Tibial nerve (tissue), 4 donors: ENCODE results near the gene PLSCR2.

Experiments used
- CTCF ChIP-seq, 5 experiments: fragments of 200-600 bp in 3 of 5; fragments of 450-650 bp in 2 of 5; sonication (generic) in 3 of 5; IDR thresholded peaks; one replicate each; pipeline ENCODE4 v1.5.1; 2016 to 2019; ENCODE audit warnings: antibody characterized with exemption in 5 of 5, mild to moderate bottlenecking in 3 of 5, moderate library complexity in 2 of 5
- EP300 ChIP-seq, 2 donors: sonication (generic); formaldehyde crosslinking; IDR thresholded peaks; one replicate each; pipeline ENCODE4 v1.6.1; 2017; ENCODE audit warnings: antibody characterized with exemption in 2 of 2, mild to moderate bottlenecking in 1 of 2
- POLR2A ChIP-seq, 2 donors: fragments of 450-650 bp; IDR thresholded peaks; one replicate each; pipeline ENCODE4 v1.6.1; 2017; ENCODE audit warnings: antibody characterized with exemption in 2 of 2, mild to moderate bottlenecking in 2 of 2, moderate library complexity in 2 of 2

- TF ChIP-seq CTCF (IDR thresholded peaks at IDR 0.05): no peak
- TF ChIP-seq POLR2A (IDR thresholded peaks at IDR 0.05): no peak
- TF ChIP-seq EP300 (IDR thresholded peaks at IDR 0.05): no peak
Measured at GRCh38 chr3:146466604-146467003, 2.8 kb downstream of the PLSCR2 start.
